BJ (cell line): Measurements from ENCODE around the gene TRABD2B. TPM values are rescaled to one million over a fixed set of nuclear protein-coding genes. Genes with fewer than 3 reads are reported as not detected.

Experiments
- CTCF ChIA-PET: fragments of 350-600 bp; formaldehyde crosslinking; extraction: SDS; loops from one replicate; lab custom pipeline; 2021; ENCODE audit warnings: antibody characterized with exemption, inconsistent platforms; lab: Yijun Ruan, JAX
- POLR2A ChIA-PET: fragments of 300-600 bp; sonication (Branson Sonifier 250); formaldehyde crosslinking; extraction: SDS; loops from one replicate; lab custom pipeline; 2021; ENCODE audit warnings: antibody characterized with exemption; lab: Charles Lee
- DNase-seq: peaks from one replicate; pipeline ENCODE4 v3.0.0-alpha.2; 2011; ENCODE audit warnings: low read depth
- H3K27me3 ChIP-seq: 2 replicates; pipeline ENCODE4 v1.6.0; 2011; ENCODE audit warnings: low read length; ENCODE audit not compliant: control insufficient read depth, insufficient read depth
- H3K36me3 ChIP-seq: 2 replicates; pipeline ENCODE4 v1.5.1; 2011; ENCODE audit warnings: low read length; ENCODE audit not compliant: control insufficient read depth, insufficient read depth
- H3K4me3 ChIP-seq: 2 replicates; pipeline ENCODE4 v1.5.1; 2011; ENCODE audit warnings: low read depth, mild to moderate bottlenecking, control low read depth, low read length
- CTCF ChIP-seq: IDR thresholded peaks from 2 replicates; pipeline ENCODE4 v1.5.1; 2011; ENCODE audit warnings: low read depth, mild to moderate bottlenecking, control low read depth, inconsistent platforms, low read length, moderate library complexity; ENCODE audit not compliant: insufficient read depth
- polyA plus RNA-seq: library from polyadenylated mRNA; depleted of rRNA; stranded (reverse); fragments of >200 nt; gene quantifications from 2 replicates; pipeline ENCODE4 v1.2.3, GENCODE V29; 2011

Gene TRABD2B
- polyA plus RNA-seq, 1 experiment, result not detected

- CTCF ChIA-PET, result no interaction called here
- no peak for TF ChIP-seq CTCF
- no peak for DNase-seq
Observed at GRCh38 chr1:47868348-47868676, 128.9 kb downstream of the TRABD2B start.

DNA sequence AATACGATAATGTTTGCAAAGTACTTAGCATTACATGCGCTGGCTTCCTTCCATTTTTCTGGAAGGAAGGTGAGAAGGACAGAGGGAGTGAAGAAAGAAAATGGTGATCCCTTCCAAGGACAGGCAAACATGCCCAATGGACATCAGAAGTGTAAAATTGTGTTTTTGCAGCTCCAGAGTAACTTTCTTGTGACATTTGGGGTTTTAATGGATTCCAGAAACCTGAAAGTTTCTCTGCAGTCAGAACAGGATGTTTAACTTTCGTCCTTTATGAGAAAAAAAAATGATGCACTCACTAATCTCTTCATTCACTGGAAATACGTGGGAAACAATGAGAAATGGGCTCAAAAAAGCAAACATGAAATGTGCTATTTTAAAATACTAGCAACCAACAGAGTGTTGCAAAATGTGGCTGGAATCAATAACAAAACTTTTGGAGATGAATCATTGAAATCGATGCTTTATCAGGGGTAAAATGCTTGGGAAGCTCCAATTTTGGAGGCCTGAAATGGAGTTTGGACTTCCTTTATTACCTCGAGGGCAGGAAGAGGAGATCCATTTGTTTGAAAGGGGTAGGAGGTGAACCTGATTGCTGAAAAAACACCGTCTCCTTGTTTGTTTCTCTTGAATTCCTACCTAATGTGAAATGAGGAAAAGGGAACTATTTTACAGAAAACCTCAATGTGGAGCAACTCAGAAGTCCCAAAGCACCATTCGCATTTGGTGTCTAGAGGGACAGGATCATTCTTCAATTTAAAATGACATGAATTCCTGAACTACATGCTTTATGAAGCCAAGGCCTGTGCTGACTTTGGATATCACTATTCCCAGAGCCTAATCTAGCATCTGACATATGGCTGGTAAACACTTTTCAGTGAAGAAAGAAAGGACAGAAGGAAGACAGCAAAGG, 129.5 kb downstream of the TRABD2B start:
- TF ChIP-seq CTCF, result no peak
- no peak for DNase-seq
- ChIA-PET POLR2A (no interaction called here), CTCF (no interaction called here)
- no peak overlapping the region for H3K4me3 ChIP-seq
- no peaks in the 10 kb centered on the region for H3K36me3 ChIP-seq
- H3K27me3 ChIP-seq, result no peaks in the 10 kb centered on the region

More at GRCh38 chr1:47868348-47868676, 128.9 kb downstream of the TRABD2B start:
- H3K4me3 ChIP-seq, result no peak overlapping the region
- no peaks in the 10 kb centered on the region for H3K36me3 ChIP-seq
- no peaks in the 10 kb centered on the region for H3K27me3 ChIP-seq
- POLR2A ChIA-PET, result no interaction called here

GRCh38 chr1:47866601-47867437, 130.4 kb downstream of the TRABD2B start:
- POLR2A ChIA-PET, result no interaction called here
- no peak overlapping the region for H3K4me3 ChIP-seq
- TF ChIP-seq CTCF, result no peak
- no peak for DNase-seq
- H3K27me3 ChIP-seq, result no peaks in the 10 kb centered on the region
- no peaks in the 10 kb centered on the region for H3K36me3 ChIP-seq
- CTCF ChIA-PET, result no interaction called here

DNA sequence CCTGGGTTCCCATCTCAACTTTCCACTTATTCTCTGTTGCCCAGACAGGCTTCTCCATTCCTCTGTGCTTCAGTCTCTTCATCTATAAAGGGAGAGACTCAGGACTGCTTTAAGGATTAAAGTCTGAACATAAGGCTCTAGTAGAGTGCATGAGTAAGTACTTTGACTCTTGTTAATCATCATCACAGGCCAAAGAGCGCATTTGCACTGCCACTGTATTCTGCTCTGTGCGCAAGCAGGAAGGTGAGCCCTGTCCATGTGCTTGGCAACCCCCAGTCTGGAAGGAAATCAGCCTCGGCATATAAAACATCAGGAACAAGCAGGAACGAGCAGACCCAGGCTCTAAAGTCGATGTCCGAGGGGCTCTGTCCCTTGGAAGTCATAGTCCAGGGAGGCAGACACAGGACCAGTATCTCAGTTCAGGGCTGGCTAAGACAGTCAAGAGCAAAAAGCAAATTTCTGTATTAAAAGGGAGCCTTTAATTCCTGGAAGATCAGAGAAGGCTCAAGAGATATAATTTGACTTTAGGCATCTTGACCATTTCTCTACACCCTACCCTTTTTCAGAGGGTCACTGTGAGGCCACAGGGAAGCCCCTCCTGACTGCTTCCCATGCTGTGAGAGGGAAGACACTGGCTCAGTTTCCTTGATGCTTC, 131.2 kb downstream of the TRABD2B start:
- POLR2A ChIA-PET, result no interaction called here
- CTCF ChIA-PET, result no interaction called here
- Histone ChIP-seq H3K27me3 (no peaks in the 10 kb centered on the region), H3K4me3 (no peak overlapping the region), H3K36me3 (no peaks in the 10 kb centered on the region)
- no peak for DNase-seq
- TF ChIP-seq CTCF, result no peak
